ENCODE data around the gene COG5. TPM values are rescaled to one million over a fixed set of nuclear protein-coding genes. Genes with fewer than 3 reads are reported as not detected.

The COG5 gene
- total and polyA plus RNA-seq, 2 of the 4 experiments (the other 2 are of a cell fraction), result 18.5 to 27.4 TPM

- ChIA-PET CTCF (no interaction called here), POLR2A (ENCODE audit: unreplicated experiment) (no interaction called here)
- Histone ChIP-seq H2AFZ (replicated peaks; ENCODE audit: low read length, poor library complexity) (no peak overlapping the region), H3K56ac (ENCODE audit: extremely low read depth, insufficient read depth, low read length) (no peak overlapping the region), H3K18ac (ENCODE audit: low read depth, low read length) (no peak overlapping the region), H3K4ac (ENCODE audit: low read depth, low read length) (no peak overlapping the region), H3K14ac (replicated peaks; ENCODE audit: low read depth, low read length) (no peak overlapping the region), H4K8ac (ENCODE audit: low read depth in 2 of 2, low read length in 2 of 2) (no peak overlapping the region), H2AK5ac (ENCODE audit: low read depth, low read length) (no peak overlapping the region), H2BK20ac (ENCODE audit: low read depth, low read length) (no peak overlapping the region), H4K91ac (ENCODE audit: insufficient read depth, low read depth, low read length) (no peak overlapping the region), H3K27me3 (ENCODE audit: control insufficient read depth, insufficient read depth, low read length) (no peaks in the 10 kb centered on the region), H3K9ac (ENCODE audit: low read depth, low read length) (no peak overlapping the region), H3K4me3 (ENCODE audit: insufficient read depth, low read depth, low read length) (no peak overlapping the region), H4K20me1 (ENCODE audit: insufficient read depth, low read length) (no peaks in the 10 kb centered on the region), H4K5ac (ENCODE audit: low read depth, low read length) (no peak overlapping the region), H3K9me1 (ENCODE audit: insufficient read depth, low read length) (peaks cover 4% of the 10 kb centered on the region; the same call in 1 of the 2 replicates), H3K23ac (ENCODE audit: low read depth, low read length) (no peak overlapping the region), H2BK15ac (ENCODE audit: low read depth, low read length) (no peak overlapping the region), H3K4me2 (ENCODE audit: low read depth, low read length) (no peak overlapping the region), H2BK120ac (ENCODE audit: low read depth, low read length) (no peak overlapping the region), H3K9me3 (ENCODE audit: control insufficient read depth, insufficient read depth, low read length) (no peaks in the 10 kb centered on the region; the same call in 1 of the 2 replicates), H2AK9ac (replicated peaks; ENCODE audit: low read depth, low read length, poor library complexity) (no peak overlapping the region), H3K79me1 (ENCODE audit: low read depth in 1 of 2, low read length in 2 of 2) (peaks cover 3 to 12% of the 10 kb centered on the region in 2 experiments; a peak in 1 of 4 replicates), H2BK5ac (ENCODE audit: low read depth, low read length, poor library complexity, severe bottlenecking) (no peak overlapping the region), H3K27ac (ENCODE audit: insufficient read depth, low read length) (no peak overlapping the region), H3K4me1 (ENCODE audit: control insufficient read depth, insufficient read depth, low read length) (no peaks in the 10 kb centered on the region), H3K36me3 (ENCODE audit: control insufficient read depth, insufficient read depth, low read length) (no peaks in the 10 kb centered on the region)
- TF ChIP-seq FOS (IDR thresholded peaks at IDR 0.05; ENCODE audit: low read depth, low read length) (no peak), RAD21 (IDR thresholded peaks at IDR 0.05; ENCODE audit: low read length) (no peak), MAZ (IDR thresholded peaks at IDR 0.05; ENCODE audit: borderline replicate concordance, low read depth, low read length) (no peak), POLR2A (IDR thresholded peaks at IDR 0.05; ENCODE audit: low read depth, low read length) (no peak), MAFK (IDR thresholded peaks at IDR 0.05; ENCODE audit: low read depth, low read length) (no peak), CEBPB (IDR thresholded peaks at IDR 0.05; ENCODE audit: low read depth, low read length) (no peak), ELK1 (IDR thresholded peaks at IDR 0.05; ENCODE audit: borderline replicate concordance, low read depth, low read length) (no peak), RFX5 (IDR thresholded peaks at IDR 0.05; ENCODE audit: low read depth, low read length) (no peak), RCOR1 (IDR thresholded peaks at IDR 0.05; ENCODE audit: insufficient replicate concordance, low read length) (no peak), NFE2L2 (IDR thresholded peaks at IDR 0.05; ENCODE audit: low read depth, low read length) (no peak), SMC3 (IDR thresholded peaks at IDR 0.05; ENCODE audit: low read depth, low read length) (no peak), CHD1 (IDR thresholded peaks at IDR 0.05; ENCODE audit: low read depth, low read length) (no peak), CTCF (conservative IDR thresholded peaks at IDR 0.05; ENCODE audit: low read depth, low read length) (no peak), MXI1 (IDR thresholded peaks at IDR 0.05; ENCODE audit: borderline replicate concordance, low read depth, low read length) (no peak), BHLHE40 (IDR thresholded peaks at IDR 0.05; ENCODE audit: low read depth, low read length) (no peak)
- DNase-seq (peak; percentile 7), ATAC-seq (ENCODE audit: low read depth) (no peak)
- BruUV-seq (replicated peaks), result no TSS peak
- in situ Hi-C loops (cut with MboI; ENCODE audit: low sequenced_read_pairs), result no loop called here
- intact Hi-C loops (cut with micrococcal nuclease), result no loop called here
- dilution Hi-C loops (cut with HindIII; ENCODE audit: low sequenced_read_pairs, unreplicated experiment), result no loop called here
Measured at GRCh38 chr7:107441581-107442422, 121.9 kb downstream of the COG5 start.

Measured in IMR-90 (cell line).